Adrenal gland (tissue), 5 donors: ENCODE measurements around the gene TULP4.
"Not testable (repeated sequence)": the region's sequence is repeated elsewhere in the genome, so short reads cannot be mapped to it uniquely, and the experiment has no call there.

ENCODE experiments used
- POLR2A ChIP-seq, 2 donors: fragments of 450-650 bp; IDR thresholded peaks; one replicate each; pipeline ENCODE4 v1.6.1; 2017; ENCODE audit warnings: antibody characterized with exemption in 2 of 2, mild to moderate bottlenecking in 2 of 2, moderate library complexity in 1 of 2
- TF ChIP-seq, protein P1 (sequence below), 6 experiments: fragments of 450-650 bp in 4 of 6; fragments of 200-600 bp in 2 of 6; sonication (generic) in 1 of 6; IDR thresholded peaks; 1 replicate in 5 of 6; 2 replicates in 1 of 6; pipeline versions ENCODE4 v1.5.1 to v1.8.0; 2016 to 2021; ENCODE audit warnings: antibody characterized with exemption in 6 of 6, mild to moderate bottlenecking in 2 of 6, moderate library complexity in 1 of 6
- donor health status: DM: no; HTN: no; CAD: no.

DNA sequence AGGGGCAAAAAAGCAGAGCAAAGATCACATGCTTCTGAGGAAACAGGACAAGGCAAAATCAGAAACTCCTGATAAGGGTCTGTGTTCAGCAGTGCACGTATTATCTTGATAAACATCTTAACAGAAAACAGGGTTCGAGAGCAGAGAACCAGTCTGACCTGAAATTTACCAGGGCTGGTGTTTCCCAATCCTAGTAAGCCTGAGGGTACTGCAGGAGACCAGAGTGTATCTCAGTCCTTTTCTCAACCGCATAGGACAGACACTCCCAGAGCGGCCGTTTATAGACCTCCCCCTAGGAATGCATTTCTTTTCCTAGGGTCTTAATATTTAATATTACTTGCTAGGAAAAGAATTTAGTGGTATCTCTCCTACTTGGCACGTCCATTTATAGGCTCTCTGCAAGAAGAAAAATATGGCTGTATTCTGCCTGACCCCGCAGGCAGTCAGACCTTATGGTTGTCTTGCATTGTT is 15.4 kb upstream of the TULP4 start:
- TF ChIP-seq, protein P1, sequence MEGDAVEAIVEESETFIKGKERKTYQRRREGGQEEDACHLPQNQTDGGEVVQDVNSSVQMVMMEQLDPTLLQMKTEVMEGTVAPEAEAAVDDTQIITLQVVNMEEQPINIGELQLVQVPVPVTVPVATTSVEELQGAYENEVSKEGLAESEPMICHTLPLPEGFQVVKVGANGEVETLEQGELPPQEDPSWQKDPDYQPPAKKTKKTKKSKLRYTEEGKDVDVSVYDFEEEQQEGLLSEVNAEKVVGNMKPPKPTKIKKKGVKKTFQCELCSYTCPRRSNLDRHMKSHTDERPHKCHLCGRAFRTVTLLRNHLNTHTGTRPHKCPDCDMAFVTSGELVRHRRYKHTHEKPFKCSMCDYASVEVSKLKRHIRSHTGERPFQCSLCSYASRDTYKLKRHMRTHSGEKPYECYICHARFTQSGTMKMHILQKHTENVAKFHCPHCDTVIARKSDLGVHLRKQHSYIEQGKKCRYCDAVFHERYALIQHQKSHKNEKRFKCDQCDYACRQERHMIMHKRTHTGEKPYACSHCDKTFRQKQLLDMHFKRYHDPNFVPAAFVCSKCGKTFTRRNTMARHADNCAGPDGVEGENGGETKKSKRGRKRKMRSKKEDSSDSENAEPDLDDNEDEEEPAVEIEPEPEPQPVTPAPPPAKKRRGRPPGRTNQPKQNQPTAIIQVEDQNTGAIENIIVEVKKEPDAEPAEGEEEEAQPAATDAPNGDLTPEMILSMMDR (IDR thresholded peaks at IDR 0.05), result not testable (repeated sequence)
- not testable (repeated sequence) for TF ChIP-seq POLR2A (IDR thresholded peaks at IDR 0.05)
